ENCODE measurements around the gene IL16.

Gene IL16

GRCh38 chr15:81276967-81277366 is 80.3 kb downstream of the IL16 start:
- DNase-seq (ENCODE audit: low read depth) = no peak

GRCh38 chr15:81277851-81278250 is 81.2 kb downstream of the IL16 start:
- no peak for DNase-seq (ENCODE audit: low read depth)

DNA sequence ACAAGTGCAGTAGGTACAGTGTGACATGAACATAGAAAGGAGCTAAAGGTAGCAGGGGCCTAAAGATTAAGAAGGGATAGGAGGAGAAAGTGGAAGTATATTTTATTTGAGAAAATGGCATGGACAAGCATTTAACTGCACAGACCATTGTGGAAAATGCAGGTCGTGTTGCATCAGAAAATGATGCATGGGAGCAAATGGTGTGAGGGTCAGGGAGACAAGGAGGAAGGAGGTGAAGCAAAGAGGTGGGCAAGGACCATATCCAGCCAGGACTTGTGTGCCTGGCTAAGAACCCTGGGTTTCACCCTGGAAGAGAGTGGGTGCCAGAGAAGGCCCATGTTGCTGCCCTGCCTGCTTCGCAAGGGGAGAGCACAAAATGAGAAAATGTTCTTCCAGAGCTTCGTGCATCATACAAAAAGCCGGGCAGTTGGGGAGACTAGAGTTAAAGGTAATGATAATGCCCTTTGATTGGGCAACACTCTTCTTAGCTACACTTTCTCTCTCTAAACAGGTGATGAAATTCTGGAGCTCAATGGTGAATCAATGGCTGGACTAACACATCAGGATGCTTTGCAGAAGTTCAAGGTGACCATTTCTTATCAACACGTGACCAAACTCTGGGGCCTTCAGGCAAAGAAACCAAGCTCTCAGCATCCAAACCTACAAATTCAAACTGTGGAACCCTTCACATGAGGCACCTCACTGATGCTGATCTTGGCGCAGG is 81.8 kb downstream of the IL16 start:
- DNase-seq (ENCODE audit: low read depth) = no peak

DNA sequence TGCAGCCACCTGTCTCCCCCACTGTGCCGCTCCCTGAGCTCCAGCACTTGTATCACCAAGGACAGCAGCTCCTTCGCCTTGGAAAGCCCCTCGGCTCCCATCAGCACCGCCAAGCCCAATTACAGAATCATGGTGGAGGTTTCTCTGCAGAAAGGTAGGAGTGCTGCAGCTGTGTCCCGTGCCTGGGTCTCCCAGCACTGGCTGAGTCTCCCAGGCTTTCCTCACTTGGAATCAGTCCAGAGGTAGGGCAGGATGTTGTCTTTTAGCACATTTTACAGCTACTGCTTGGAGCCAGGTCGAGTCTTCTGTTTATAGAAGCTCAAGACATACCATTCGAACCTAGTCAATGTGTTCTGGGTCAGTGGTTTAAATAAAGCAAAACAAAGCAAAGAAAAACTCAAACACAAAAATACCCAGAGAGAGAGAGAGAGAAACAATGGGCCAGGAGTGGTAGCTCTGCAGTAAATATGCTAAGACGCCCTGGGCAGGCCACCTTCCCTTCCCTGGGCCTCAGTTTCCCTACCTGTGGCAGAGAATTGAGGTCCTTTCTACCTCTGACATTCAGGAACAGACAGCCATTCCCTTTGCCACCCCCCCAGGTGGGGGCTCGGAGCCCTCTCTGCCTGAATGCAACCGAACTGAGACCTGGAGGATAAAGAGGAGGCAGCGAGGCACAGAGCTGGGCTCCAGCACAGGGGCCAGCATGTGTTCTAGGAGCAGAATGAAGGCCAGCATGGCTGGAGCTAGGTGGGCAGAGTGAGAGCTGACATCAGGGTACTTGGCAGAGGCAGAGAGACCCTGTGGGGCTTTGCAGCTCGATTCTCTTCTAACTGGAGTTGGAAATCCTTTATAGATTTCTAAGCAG is 83.2 kb downstream of the IL16 start:
- DNase-seq (ENCODE audit: low read depth) = no peak

- DNase-seq (ENCODE audit: low read depth) = no peak
Measured at GRCh38 chr15:81280696-81281455, 84.2 kb downstream of the IL16 start.

GRCh38 chr15:81281456-81281735 is 84.7 kb downstream of the IL16 start:
- DNase-seq (ENCODE audit: low read depth) = no peak

DNA sequence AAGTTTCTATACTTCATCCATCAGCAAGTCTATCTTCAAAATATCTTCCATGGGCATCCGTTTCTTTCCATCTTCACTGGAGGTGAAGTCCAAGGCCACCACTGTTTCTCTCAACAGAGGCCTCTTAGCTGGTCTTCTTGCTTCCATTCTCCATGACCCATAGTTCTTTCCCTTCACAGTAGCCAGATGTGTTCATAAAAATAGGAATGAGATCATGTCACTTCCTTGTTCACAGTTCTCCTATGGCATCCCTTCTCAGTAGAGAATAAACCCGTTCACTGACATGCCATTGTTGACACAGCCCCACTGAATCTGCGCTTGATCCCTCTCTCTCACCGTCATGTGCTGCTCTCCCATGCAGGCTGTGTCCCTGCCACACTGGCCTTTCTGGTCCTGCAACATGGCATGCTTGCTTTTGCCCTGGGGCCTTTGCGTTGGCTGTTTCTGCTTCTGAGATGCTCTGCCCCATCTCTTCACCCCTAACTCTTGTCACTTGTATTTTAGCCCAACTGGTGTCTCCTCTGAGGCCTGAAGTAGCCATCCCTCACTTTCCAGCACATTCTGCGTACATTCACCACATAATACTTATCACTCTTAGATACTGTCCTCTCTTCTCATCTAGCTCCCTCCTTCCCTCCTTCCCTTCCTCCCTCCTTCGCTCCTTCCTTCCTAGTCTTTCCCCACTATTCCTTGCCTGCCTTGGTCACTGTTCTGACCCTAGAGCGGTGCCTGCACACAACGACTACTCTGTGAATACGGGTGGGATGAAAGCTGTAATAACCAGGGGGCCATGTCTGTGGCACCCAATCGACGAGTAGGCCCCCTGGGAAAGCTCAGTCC is 85.3 kb downstream of the IL16 start:
- no peak for DNase-seq (ENCODE audit: low read depth)

- no peak for DNase-seq (ENCODE audit: low read depth)
Measured at GRCh38 chr15:81282606-81282895, 85.9 kb downstream of the IL16 start.

GRCh38 chr15:81282911-81283310 is 86.2 kb downstream of the IL16 start:
- DNase-seq (ENCODE audit: low read depth) = no peak

GRCh38 chr15:81284256-81285031 is 87.8 kb downstream of the IL16 start:
- DNase-seq (ENCODE audit: low read depth) = no peak

GRCh38 chr15:81285461-81285860 is 88.8 kb downstream of the IL16 start:
- no peak for DNase-seq (ENCODE audit: low read depth)

- no peak for DNase-seq (ENCODE audit: low read depth)
Measured at GRCh38 chr15:81286621-81287121, 90.0 kb downstream of the IL16 start.

- no peak for DNase-seq (ENCODE audit: low read depth)
Measured at GRCh38 chr15:81288040-81288439, 91.4 kb downstream of the IL16 start.

DNA sequence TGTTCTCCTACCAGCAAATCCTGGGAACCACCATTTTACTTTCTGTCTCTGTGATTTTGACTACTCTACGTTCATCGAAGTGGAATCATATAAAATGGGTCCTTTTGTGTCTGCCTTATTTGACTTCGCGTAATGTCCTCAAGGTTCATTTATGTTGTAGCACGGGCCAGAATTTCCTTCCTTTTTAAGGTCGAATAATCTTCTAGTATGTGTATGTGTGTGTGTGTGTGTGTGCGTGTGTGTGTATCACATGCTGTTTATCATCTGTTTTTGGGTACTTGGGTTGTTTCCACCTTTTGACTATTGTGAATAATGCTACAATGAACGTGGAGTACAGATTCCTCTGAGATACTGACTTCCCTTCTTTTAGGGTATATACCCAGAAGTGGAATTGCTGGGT is 91.9 kb downstream of the IL16 start:
- no peak for DNase-seq (ENCODE audit: low read depth)

DNA sequence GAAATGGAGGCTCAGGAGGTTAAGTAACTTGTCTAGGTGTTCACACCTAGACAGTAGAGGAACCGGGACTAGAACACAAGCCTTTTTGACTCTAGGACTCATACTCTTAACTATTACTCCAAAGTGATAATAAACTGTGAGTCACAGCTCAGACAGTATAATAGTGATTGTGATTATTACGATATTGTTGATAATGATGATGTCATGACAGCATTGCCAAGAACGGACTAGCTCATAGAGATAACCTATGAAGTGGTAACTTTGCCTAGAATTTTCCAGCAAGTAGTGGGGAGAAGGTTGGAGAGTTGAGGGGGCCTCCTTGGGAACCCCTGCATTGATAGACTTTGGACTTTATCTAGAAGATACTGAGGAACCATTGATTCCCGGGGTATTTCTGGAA is 93.2 kb downstream of the IL16 start:
- no peak for DNase-seq (ENCODE audit: low read depth)

DNA sequence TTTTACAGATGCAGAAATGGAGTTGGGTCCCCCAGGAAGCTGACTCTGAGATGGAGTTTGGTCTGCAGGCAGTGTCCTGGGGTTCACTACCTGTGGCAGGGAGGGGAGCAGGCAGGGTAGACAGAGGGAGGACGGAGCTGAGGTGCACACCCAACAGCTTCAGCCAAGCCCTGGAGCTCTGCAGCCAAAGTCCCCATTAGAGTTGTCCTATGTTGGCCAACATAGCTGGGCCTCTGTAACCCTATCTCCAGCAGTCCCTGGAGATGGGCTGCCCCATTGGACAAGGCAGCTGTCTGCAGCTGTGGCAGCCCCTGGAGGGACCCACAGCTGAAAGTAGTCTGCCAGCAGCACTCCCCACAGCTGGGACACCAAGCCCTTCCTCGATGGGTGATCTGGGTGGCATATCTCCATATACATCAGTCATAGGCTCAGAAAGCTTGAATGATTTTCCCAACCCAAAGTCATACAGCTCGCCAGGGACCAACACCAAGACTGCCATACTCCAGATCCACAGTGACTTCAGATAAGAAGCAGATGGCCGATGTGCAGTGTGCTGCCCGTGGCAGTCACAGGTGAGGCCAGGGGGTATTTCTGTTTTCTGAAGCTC is 95.3 kb downstream of the IL16 start:
- DNase-seq (ENCODE audit: low read depth) = no peak

DNA sequence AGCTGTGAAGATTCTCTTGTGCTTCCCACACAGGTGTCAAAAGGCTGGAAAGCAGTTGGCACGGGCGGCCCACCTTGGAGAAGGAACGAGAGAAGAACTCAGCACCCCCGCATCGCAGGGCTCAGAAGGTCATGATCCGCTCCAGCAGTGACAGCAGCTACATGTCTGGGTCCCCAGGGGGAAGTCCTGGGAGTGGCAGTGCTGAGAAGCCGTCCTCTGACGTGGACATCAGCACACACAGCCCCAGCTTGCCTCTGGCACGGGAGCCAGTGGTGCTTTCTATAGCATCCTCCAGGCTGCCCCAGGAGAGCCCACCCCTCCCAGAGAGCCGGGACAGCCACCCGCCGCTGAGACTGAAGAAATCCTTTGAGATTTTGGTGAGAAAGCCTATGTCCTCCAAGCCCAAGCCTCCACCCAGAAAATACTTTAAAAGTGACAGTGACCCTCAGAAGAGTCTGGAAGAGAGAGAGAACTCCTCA is 95.9 kb downstream of the IL16 start:
- no peak for DNase-seq (ENCODE audit: low read depth)

GRCh38 chr15:81293728-81294515 is 97.2 kb downstream of the IL16 start:
- DNase-seq (ENCODE audit: low read depth) = no peak

GRCh38 chr15:81294516-81294880 is 97.8 kb downstream of the IL16 start:
- no peak for DNase-seq (ENCODE audit: low read depth)

All from non-pigmented ciliary epithelial cell (primary cell).